Small intestine (tissue), 7 donors: ENCODE results near the gene CHST7. TPM values are rescaled to one million over a fixed set of nuclear protein-coding genes. Genes with fewer than 3 reads are reported as not detected.
A peak's percentile ranks its signal among the peaks of the same experiment; 100 is the strongest.

Experiments used
- DNase-seq, 2 donors: peaks; one replicate each; pipeline versions ENCODE4 v3.0.0 to v3.0.0-alpha.2; 2013
- FAIRE-seq: peaks from 2 replicates; lab custom pipeline; 2012; peaks lifted over from hg19 to GRCh38; lab: Jason Lieb, UNC
- H3K27ac ChIP-seq, 3 donors: one replicate each; pipeline ENCODE4 v1.5.1; 2013; ENCODE audit warnings: low read length in 2 of 3, mild to moderate bottlenecking in 2 of 3, control low read depth in 1 of 3, inconsistent platforms in 1 of 3, low read depth in 1 of 3, moderate library complexity in 1 of 3
- H3K27me3 ChIP-seq, 3 donors: one replicate each; pipeline ENCODE4 v1.6.1; 2013; ENCODE audit warnings: low read length in 3 of 3, inconsistent platforms in 1 of 3; ENCODE audit not compliant: control insufficient read depth in 3 of 3, insufficient read depth in 3 of 3
- H3K36me3 ChIP-seq, 3 donors: one replicate each; pipeline ENCODE4 v1.6.1; 2013; ENCODE audit warnings: low read length in 3 of 3, inconsistent platforms in 1 of 3, low read depth in 1 of 3, mild to moderate bottlenecking in 1 of 3, moderate library complexity in 1 of 3; ENCODE audit not compliant: control insufficient read depth in 3 of 3, insufficient read depth in 2 of 3
- H3K4me1 ChIP-seq, 3 donors: one replicate each; pipeline ENCODE4 v1.6.1; 2013; ENCODE audit warnings: low read length in 2 of 3, inconsistent platforms in 1 of 3, low read depth in 1 of 3, mild to moderate bottlenecking in 1 of 3, moderate library complexity in 1 of 3; ENCODE audit not compliant: control insufficient read depth in 3 of 3, insufficient read depth in 2 of 3
- H3K4me3 ChIP-seq, 3 donors: one replicate each; pipeline ENCODE4 v1.5.1; 2013; ENCODE audit warnings: low read length in 3 of 3, control low read depth in 1 of 3, inconsistent platforms in 1 of 3, low read depth in 1 of 3, mild to moderate bottlenecking in 1 of 3, moderate library complexity in 1 of 3
- H3K9me3 ChIP-seq, 2 donors: one replicate each; pipeline ENCODE4 v1.6.1; 2013; ENCODE audit warnings: low read depth in 1 of 2, low read length in 1 of 2; ENCODE audit not compliant: control insufficient read depth in 2 of 2, insufficient read depth in 1 of 2
- WGBS, 3 donors: extraction: QIAGEN DNeasy Blood & Tissue Kit; methylation state at CpG; one replicate each; pipeline ENCODE4 v1.1.7; 2013; 5-methylcytosine and 5-hydroxymethylcytosine counted together
- polyA plus RNA-seq, 4 donors: library from polyadenylated mRNA; stranded (reverse) in 3 of 4; unstranded in 1 of 4; fragments of 200-250 nt in 3 of 4; fragments of 120-200 nt in 1 of 4; gene quantifications; one replicate each; pipeline versions ENCODE4 v1.2.1 to v1.2.3, GENCODE V29; 2013
- donor health status: healthy with polysubstance abuse.
- donor health status: control.
- donor health status: control.
- donor health status: Bipolar disorder and iron deficiency.
- donor health status: healthy.

The CHST7 gene
- polyA plus RNA-seq, 4 donors, result 0.54 to 3.8 (median 1.1) TPM; not detected in 1

DNA sequence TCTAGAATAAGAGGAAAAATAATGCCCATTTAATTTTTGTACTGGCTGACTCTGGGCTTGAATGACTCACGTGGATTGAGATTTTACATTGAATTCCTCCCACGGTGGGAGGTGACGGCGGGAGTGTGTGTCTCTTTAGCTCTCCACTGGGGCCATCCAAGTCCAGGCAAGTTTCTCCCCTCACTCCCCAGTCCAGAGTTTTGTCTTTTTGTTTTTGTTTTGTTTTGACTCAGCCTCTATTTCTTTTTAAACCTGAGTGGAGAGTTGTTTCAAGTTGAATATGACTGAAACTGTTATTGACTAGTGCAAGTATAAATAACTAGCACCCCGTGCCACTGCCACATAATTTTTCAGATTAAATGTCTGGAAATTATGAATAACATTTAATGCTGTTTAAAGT, 13.6 kb downstream of the CHST7 start:
- Histone ChIP-seq H3K27ac (no peak overlapping the region), H3K4me1 (no peaks in the 10 kb centered on the region), H3K27me3 (peaks cover 0 to 3% (median 0%) of the 10 kb centered on the region in 3 donors), H3K36me3 (no peaks in the 10 kb centered on the region), H3K9me3 (no peaks in the 10 kb centered on the region), H3K4me3 (no peak overlapping the region)
- WGBS, 3 donors, result 44 to 90% (median 55%) methylated on average over 5 of the region's 5 CpGs
- FAIRE-seq (no peak), DNase-seq (no peak)

- Histone ChIP-seq H3K27ac (peak overlapping the region in 1 of 3 donors; percentile 83), H3K36me3 (no peaks in the 10 kb centered on the region), H3K27me3 (peaks cover 0 to 3% (median 0%) of the 10 kb centered on the region in 3 donors), H3K4me1 (no peaks in the 10 kb centered on the region), H3K9me3 (no peaks in the 10 kb centered on the region), H3K4me3 (no peak overlapping the region)
- DNase-seq, result no peak
- no peak for FAIRE-seq
- WGBS, 3 donors, result 26 to 51% (median 35%) methylated on average over 5 of the region's 5 CpGs
These were observed 14.2 kb downstream of the CHST7 start for GRCh38 chrX:46587753-46588171.

DNA sequence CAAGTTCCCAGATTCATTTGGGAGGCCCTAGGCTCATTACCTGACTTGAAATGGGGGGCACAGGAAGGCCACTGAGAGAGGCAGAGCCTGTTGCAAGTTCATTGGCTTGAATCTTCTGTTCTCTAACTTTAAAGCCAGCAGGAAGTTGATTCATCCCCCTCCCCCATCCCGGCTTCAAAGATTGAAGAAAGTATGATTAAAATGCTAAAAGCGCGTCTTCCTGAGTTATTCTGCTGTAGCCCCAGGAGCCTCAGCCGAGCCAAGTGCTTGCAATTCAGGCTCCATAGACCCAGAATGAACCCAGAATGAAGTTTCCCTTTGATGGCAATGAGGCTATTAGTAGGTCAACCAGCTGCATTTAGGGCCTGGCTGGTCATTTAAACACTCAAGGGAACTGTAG, 14.7 kb downstream of the CHST7 start:
- Histone ChIP-seq H3K36me3 (no peaks in the 10 kb centered on the region), H3K27me3 (peaks cover 0 to 3% (median 0%) of the 10 kb centered on the region in 3 donors), H3K27ac (peak overlapping the region in 1 of 3 donors; percentile 83), H3K9me3 (no peaks in the 10 kb centered on the region), H3K4me1 (no peaks in the 10 kb centered on the region), H3K4me3 (no peak overlapping the region)
- DNase-seq, result no peak
- FAIRE-seq, result no peak
- WGBS, 3 donors, result 32 to 89% (median 64%) methylated on average over 4 of the region's 4 CpGs

GRCh38 chrX:46589977-46590723, 16.6 kb downstream of the CHST7 start:
- no peak overlapping the region for H3K27ac ChIP-seq
- no peak overlapping the region for H3K4me3 ChIP-seq
- H3K36me3 ChIP-seq, result no peaks in the 10 kb centered on the region
- DNase-seq (no peak), FAIRE-seq (no peak)
- no peaks in the 10 kb centered on the region for H3K4me1 ChIP-seq
- no peaks in the 10 kb centered on the region for H3K9me3 ChIP-seq
- 76 to 93% (median 80%) methylated on average over 7 of the region's 7 CpGs for WGBS, 3 donors
- peaks cover 0 to 3% (median 0%) of the 10 kb centered on the region in 3 donors for H3K27me3 ChIP-seq

DNA sequence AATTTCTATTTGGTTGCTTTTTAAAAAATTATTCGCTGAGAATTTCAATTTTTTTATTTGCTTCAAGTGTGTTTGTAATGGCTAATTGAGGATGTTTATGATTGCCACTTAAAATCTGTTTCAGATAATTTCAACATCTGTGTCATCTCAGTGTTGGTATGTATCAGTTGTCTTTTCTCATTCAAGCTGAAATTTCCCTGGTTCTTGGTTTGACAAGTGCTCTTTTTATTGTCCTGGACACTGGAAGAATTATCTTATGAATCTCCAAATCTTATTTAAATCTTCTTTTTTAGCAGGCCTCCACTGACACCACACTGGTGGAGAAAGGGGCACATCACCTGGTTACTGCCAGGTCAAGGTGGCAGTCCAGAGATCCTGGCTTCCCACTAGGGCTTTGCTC, 21.5 kb downstream of the CHST7 start:
- Histone ChIP-seq H3K4me3 (no peak overlapping the region), H3K4me1 (no peaks in the 10 kb centered on the region), H3K36me3 (no peaks in the 10 kb centered on the region), H3K9me3 (no peaks in the 10 kb centered on the region), H3K27ac (no peak overlapping the region), H3K27me3 (no peaks in the 10 kb centered on the region)
- 76 to 81% (median 77%) methylated on average over 1 of the region's 1 CpG for WGBS, 3 donors
- DNase-seq, result no peak
- FAIRE-seq, result no peak

GRCh38 chrX:46597208-46597607, 23.6 kb downstream of the CHST7 start:
- Histone ChIP-seq H3K27me3 (no peaks in the 10 kb centered on the region), H3K36me3 (no peaks in the 10 kb centered on the region), H3K9me3 (no peaks in the 10 kb centered on the region), H3K4me3 (no peak overlapping the region), H3K4me1 (no peaks in the 10 kb centered on the region), H3K27ac (no peak overlapping the region)
- DNase-seq (no peak), FAIRE-seq (no peak)
- 85 to 93% (median 88%) methylated on average over 8 of the region's 8 CpGs for WGBS, 3 donors

DNA sequence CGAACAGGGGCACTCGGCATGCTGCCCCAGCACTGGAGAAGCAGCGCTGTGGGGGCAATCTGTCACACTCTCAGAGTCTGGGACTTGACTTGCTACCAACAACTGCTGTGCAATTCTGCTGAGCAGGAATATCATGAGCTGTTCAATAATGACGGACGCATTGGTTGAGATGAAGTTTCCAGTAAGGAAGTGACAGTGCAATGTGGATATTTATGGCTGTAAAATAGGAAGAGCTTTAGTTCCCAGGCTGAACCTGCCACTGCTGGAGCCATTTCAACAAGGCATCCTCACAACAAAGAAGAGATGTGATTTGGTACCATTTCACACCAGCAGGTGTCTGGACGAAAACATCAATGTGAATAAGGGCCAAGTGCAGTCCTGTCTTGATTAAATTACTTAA, 24.2 kb downstream of the CHST7 start:
- Histone ChIP-seq H3K27ac (no peak overlapping the region), H3K36me3 (no peaks in the 10 kb centered on the region), H3K4me3 (no peak overlapping the region), H3K9me3 (no peaks in the 10 kb centered on the region), H3K27me3 (no peaks in the 10 kb centered on the region), H3K4me1 (no peaks in the 10 kb centered on the region)
- no peak for FAIRE-seq
- WGBS, 3 donors, result 82 to 85% (median 85%) methylated on average over 6 of the region's 6 CpGs
- no peak for DNase-seq

- DNase-seq, result no peak
- no peak overlapping the region for H3K27ac ChIP-seq
- no peaks in the 10 kb centered on the region for H3K4me1 ChIP-seq
- no peaks in the 10 kb centered on the region for H3K36me3 ChIP-seq
- H3K9me3 ChIP-seq, result no peaks in the 10 kb centered on the region
- no peak for FAIRE-seq
- 44 to 79% (median 62%) methylated on average over 1 of the region's 1 CpG for WGBS, 3 donors
- H3K27me3 ChIP-seq, result no peaks in the 10 kb centered on the region
- no peak overlapping the region for H3K4me3 ChIP-seq
These were observed 25.5 kb downstream of the CHST7 start for GRCh38 chrX:46599051-46599560.
